GM19240 (cell line): ENCODE results near the gene NBAS.
"Not testable (repeated sequence)": the region's sequence is repeated elsewhere in the genome, so short reads cannot be mapped to it uniquely, and the experiment has no call there.

Experiments
- DNase-seq: peaks from one replicate; pipeline ENCODE4 v3.0.0; 2011; ENCODE audit warnings: low spot score; ENCODE audit not compliant: insufficient read length

NBAS gene

DNA sequence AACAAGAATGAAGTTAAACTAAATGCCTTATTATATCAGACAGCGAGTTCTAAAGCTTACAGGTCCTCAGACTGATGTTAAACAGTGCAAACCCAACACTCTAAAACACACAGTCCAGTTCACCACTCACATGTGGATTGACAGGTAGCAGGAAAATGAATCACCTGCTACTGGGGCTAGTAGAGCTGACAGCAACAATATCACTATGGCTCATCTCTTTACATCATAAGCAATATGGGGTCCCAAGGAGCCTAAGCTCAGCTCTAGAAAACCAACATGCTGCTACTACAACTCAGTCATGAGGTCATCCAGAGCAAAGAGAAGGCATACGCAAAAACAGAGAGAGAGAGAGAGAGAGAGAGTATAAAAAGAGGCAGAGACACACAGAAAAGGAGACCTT is 145.4 kb downstream of the NBAS start:
- no peak for DNase-seq

DNA sequence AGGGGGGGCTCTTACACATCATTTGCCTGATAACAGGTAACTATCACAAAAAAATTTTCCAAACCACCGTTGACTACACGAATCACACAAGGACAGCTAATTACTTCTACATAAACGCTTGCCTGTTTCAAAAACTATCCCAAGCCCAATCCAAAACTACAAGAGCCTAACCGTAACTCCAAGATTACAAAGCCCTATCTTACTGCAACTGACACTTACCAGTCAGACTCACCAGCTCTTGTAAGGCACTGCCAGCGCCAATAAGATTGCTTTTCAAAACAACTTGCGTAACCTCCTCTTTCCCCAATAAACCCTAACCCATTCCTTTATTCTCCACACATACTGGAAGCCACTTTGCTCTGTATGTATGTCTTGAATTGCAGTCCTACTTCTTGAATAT is 148.4 kb downstream of the NBAS start:
- no peak for DNase-seq

DNA sequence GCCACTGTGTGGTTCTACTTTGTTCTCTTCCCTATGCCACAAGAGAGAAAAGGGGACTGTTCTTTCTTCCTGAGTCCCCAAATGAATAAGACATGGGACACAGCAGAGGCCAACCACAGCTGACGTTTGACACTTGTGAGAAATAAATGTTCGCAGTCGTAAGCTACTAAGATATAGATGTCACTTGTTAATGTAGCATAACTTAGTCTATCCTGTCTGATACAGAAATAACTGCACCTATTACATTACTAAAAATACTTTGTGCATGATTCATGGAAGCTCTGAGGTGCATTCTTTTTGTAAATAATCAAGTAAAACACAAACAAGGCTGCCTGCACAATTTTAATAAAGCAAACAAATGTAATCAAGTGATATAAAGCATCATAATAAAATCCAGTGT is 148.8 kb downstream of the NBAS start:
- no peak for DNase-seq

DNA sequence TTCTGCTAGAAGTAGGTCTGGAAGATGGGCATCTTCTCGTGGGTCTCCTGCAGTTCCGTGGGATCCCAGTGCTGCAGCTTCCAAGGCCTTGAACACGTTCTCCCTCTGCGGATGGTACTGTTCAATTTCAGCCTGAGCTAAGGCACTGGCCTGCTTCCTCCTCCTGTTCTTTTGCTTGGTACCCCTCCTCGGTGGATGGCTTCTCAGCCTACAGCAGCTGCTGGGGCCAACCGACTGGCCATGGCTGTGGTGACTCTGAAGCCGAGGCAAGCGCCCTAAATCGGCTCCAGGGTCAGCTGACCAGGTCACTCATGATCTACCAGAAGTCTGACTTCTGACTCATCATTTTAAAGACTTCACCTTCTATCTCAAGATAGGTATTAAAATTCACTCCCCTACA is 150.2 kb downstream of the NBAS start:
- no peak for DNase-seq

DNA sequence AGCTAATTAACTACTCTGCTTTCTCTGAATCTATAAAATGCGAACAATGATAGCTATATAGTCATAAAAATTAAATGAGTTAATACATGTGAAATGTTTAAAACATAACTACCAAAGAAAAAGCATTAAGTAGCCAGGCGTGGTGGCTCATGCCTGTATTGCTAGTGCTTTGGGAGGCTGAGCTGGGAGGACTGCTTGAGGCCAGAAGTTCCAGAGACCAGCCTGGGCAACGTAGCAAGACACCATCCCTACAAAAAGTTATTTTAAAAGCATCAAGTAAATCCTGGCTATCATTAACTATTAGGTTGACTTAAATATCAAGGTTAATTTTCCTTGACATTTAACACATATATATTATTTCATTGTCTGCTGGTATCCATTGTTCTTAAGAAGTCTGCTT is 152.4 kb downstream of the NBAS start:
- DNase-seq: no peak

DNA sequence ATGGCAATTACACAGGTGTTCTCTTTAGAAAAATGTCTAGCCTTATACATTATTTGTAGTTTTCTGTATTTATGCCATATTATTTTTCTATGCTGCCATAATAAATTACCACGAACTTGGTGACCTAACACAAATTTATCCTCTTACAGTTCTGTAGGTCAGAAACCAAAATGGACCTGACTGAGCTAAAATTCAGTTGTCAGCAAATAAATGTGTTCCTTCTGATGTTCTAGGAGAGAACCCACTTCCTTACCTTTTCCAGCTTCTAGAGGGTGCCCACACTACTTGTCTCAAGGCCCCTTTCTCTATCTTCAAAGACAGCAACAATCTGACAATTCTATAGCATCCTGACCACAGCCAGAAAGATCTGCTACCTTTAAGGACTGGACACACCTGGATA is 153.5 kb downstream of the NBAS start:
- DNase-seq: no peak

DNA sequence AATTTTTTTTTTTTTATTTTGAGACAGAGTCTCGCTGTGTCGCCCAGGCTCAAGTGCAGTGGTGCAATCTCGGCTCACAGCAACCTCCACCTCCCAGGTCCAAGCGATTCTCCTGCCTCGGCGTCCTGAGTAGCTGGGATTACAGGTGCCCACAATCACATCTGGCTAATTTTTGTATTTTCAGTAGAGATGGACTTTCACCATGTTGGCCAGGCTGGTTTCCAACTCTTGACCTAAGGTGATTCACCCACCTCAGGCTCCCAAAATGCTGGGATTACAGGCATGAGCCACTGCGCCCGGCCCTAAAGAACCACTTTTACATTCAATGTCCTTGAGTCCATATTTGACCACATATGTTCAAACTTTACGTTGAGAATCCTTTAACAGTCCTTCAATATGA is 156.6 kb downstream of the NBAS start:
- not testable (repeated sequence) for DNase-seq

DNA sequence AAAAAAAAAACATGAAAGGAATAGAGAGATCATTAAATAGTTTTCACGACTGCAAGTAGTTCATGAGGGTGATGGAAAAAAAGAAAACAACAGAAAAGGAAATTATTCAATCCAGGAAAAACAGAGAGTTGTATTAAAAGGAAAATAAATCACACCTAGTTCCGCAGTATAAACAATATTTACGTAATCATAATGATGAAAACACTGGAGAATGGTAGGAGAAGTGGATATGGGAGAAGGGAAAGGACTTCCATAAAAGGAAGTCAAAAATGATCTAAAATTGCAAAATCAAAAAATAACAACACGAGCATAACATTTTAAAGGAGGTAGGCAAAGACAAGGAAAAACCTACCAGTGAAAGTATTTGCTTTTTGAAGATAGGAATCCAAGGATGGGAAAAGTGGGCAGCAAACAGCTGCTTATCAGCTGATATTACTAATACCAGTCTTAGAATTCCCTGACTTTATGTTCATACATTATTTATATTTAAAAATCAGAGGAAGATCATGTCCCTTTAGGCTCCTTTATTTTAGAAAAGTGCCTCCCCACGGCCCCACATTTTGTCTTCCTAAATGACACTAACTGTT is 160.8 kb downstream of the NBAS start:
- DNase-seq: no peak

DNA sequence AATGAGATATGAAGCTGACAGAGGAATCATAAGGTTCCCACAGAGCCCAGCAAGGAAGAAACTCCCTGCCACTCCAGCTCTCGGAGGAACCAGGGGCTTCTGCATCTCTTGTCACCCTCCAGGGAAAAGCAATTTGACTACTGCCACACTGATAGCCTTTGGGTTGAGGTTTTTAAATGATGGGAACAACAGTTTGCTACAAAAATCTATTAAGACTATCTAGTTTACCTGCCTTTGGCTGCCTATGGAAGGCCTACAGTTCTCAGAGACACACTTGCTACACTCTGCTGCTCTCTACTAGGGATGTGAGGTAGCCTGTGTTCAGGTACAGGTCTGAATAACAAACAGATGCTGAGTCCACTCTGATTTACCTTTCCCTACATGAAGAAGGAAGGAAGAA is 161.9 kb downstream of the NBAS start:
- no peak for DNase-seq

DNA sequence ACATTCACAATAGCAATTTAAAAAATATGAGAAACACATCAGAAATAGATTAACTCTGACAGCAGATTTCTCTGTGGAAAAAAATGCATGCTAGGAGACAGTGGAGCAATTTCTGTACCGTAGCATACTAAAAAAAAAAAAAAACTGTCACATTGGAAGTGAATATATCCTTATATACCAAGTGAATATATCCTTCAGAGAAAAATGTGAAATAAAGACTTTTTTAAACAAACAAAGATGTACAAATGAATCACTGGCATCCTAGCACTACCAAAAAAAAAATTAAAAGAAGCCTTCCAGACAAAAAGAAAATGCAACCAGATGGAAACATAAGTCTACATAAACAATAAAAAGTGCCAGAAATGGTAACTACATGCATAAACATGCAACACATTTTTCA is 169.4 kb downstream of the NBAS start:
- no peak for DNase-seq

DNA sequence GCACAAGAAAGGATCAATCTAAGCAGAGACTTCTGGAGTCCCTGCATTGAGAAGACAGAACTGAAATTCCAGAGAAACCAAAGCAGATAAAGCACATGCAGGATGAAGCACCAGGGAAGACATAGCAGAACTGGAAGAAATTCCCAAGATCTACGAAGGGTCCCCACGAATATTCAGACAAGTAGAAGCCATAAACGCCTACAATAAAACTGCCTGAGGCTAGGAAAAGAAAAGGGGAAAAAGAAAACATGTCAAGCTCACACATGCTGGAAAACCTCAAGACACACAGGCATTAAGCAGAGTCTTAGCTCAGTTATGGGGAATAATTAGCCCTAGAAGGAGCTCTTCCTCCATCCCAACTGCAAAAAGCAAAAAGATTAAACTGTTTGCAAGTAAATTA is 171.2 kb downstream of the NBAS start:
- no peak for DNase-seq

DNA sequence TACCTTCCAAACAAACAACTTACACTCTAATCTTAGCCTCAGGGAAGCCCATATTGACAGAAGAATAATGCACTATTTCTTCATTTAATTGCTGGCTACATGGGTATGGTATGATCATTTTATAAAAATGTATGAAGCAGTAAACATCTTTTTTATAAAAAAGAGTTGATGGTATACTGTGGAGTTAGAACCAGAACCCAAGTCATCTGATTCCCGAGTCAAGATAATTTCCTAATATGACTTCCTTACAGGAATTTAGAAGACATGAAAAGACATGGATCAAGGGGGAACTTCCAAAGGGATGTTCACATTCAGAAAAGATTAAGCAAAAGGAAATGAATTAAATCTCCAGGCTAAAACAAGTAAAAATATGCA is 171.8 kb downstream of the NBAS start:
- no peak for DNase-seq

DNA sequence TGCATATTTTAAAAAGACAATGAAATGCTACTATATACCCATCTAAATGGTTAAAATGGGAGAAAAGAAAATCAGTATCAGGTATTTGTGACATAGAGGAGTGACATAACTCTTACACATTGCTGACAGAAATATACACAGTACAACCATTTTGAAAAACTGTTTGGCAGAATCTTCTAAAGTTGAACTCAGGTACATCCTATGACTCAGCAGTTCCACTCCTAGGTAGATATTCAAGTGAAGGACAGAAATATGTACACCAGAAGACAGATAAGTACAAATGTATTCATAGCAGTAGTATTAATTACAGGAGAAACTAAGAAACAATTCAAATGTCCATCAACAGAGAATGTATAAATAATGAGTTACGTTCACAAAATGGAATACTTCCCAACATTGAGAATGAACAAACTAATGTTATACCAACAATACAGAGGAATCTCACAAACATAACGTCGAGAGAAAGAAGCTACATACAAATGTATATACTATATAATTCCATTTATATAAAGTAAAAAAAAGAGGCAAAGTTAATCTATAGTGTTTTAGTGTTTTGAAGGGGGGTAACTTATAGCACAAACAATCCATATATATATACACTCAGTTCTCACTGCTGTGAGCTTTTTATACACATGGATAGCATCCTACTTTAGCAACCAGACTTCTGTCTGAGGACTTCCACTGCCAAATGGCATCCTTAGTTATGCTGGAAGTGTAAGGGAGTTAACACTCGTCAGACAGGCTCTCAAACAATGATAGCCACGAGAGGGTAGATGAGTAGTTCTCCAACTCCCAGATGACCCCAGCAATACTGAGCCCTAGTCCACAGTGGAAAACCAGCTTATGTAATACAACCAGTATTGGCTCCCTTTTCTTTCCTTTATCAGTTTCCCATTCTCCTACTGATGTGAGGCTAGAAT is 172.5 kb downstream of the NBAS start:
- no peak for DNase-seq

DNA sequence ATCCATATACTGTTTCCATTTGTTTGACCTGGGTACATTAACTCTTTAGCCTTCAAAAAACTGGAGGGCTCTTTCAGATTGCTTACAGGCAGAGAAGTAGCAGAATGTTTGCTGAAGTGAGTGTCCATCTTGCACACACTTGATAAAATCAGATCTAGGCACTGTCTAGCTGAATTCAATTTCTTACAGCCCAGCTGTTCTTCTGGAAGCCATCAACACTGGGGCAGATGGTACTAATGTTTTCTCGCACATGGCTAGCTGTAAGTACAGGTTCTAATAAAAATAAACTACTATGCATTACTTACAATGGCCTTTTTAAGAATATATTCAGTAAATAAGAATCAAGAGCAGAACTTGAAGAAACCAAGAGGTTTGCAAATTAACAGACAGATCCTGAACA is 175.9 kb downstream of the NBAS start:
- no peak for DNase-seq

DNA sequence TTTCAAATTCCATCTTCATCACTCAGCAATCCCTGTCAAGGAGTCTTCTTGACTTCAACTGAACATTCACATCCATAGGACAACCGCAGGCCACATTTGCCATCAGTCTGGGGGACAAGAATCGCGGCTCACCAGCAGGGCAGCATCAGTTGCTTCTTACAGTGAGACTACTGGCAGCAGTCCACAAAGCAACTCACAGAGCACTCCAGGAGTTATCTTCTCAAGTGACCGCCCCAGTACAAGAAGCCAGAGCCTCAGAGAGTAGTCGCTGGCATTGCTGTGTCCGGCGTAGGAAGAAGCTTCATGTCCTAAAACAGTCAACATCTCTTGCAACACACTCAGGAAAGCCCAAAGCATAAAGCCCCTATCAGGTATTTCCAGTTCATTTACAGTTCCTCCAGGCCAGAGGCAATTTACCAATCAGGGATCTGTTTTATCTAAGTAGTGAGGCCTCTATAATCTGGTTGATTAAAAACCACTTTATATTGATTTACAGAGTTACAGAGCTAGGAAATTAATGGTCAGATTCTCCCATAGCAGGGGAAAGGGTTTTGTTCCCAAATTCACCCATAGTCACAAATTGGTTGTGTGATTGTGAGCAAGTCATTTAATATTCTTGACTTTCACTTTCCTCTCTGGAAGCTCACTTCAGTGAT is 177.3 kb downstream of the NBAS start:
- DNase-seq: no peak

DNA sequence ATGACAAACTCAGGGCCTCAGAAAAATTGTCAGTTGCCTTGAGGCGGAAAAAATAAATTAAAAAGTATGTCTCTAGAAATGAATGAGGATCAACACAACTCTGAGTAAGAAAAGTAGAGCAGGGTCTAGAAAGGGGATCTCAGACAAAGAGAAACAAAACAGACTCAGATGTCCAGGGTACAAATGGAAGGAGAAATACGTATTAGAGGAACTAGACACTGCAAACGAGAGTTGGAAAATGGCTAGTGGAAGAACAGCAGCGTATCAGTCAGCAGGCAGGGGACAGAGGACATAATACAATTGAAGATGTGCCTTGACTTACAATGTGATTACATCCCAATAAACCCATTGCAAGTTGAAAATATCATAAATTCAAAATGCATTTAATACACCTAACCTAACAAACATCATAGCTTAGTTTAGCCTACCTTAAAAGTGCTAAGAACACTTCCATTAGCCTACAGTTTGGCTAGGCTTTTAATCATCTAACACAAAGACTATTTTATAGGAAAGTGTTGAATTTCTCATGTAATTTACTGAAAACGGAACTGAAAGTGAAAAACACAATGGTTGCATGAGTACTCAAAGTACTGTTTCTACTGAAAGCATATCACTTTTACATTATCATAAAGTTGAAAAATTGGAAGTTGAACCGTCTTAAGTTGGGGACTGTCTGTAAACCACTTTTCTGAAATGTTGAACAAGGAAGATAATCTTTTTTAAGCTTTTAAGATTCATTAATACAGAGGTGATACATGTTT is 182.8 kb downstream of the NBAS start:
- DNase-seq: no peak

DNA sequence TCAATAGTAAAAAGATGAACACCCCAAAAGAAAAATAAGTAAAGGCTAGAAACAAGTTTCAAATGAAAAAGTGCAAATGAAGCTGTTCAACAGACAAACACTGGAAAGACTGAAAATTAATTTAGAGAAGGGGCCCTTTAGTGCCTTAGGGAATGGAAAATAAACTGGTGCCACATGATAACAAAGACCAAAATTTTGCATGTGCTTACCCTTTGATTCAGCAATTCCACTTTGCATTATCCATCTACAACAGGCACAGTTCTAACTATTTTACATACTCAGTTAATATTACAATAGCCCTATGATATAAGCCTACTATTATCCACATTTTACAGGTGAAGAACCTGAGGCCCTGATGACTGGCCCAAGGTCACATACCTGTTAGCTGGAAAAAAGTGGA is 183.9 kb downstream of the NBAS start:
- no peak for DNase-seq

DNA sequence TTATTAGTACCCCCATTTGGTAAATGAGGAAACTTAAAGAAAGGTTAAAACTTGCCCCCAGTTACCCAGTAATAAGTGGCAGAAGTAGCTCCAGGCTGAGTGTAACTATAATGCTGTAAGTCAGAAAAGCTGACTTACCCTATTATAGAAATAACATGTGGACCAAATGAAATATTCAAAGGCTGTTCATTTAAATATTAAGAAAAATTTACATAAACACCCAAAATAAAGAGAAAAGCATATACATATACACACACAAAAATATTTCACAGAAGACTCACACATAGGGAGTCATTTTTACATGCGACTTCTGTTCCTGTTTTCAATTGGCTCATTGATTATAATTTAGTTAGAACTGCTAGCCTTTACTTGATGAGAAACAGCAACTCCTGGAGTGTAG is 189.1 kb downstream of the NBAS start:
- no peak for DNase-seq

DNA sequence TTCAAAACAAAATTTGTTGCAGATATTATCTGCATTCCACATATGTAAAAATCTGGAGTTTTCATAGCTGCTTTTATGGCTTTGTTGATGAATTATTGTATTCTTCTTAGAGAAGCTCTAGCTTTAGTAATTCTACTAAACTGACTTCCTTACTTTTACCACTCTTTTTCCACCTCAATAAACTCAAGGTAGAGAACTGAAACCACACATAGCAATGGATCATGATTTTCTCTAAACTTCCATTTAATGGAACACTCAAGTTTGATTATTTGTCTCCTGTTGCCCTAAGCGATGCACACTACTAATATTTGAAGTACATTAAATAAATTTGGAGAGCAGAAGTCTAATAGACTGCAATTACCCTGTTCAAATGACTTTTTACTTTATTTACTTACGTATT is 192.0 kb downstream of the NBAS start:
- no peak for DNase-seq

DNA sequence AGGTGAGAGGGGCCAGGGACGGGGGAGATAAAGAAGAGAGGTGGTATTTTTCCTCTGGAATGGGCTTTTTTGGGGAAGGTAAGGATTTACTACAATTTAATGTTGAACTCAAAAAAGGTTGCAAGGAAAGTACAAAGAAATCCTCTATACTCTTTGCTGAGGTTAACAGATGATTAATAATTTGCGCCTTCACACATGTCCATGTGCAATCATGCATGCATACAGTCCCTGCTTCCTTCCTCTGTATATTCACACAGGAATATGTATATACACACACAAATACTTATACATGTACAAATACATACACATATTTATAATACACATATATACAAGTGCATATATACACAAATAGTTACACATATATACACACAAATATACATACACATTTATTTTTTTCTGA is 193.4 kb downstream of the NBAS start:
- no peak for DNase-seq

DNA sequence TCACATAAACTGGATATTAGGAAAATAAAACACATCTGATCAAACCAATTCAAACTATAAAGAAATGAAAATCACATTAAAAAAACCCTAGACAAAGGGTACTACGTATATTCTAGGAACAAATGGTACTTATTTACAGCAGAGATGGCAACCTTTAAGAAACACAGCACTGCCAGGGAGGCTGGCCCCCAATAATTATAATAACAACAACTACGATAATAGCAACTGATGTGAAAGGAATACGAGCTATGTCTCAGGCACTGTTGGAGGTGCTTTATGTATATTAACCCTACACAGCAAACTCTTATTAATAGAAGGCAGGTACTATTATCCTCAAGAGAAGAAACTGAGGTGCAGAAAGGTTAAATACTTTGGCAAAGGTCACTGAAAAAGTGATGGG is 193.9 kb downstream of the NBAS start:
- no peak for DNase-seq

DNA sequence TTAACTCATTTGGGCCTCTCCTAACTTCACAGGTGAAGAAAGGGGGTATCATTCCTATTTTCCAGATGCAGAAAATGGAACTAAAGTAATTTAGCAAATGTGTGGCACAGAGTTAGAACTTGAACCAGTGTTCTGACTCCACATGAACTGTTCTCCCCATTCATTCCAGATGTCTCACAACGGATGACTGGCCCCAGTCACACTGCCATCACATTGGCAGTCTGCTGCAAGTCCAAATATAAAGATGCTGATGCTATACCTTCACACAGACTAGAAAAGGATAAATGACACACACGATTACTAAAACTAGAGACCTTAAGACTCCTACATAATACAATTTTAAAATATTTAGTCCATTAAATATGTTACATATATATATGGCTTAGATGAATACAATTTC is 195.7 kb downstream of the NBAS start:
- DNase-seq: no peak
